ENCODE results near the gene CGB3.
A peak's percentile ranks its signal among the peaks of the same experiment; 100 is the strongest.
"Not testable (repeated sequence)": the region's sequence is repeated elsewhere in the genome, so short reads cannot be mapped to it uniquely, and the experiment has no call there.

The CGB3 gene

DNA sequence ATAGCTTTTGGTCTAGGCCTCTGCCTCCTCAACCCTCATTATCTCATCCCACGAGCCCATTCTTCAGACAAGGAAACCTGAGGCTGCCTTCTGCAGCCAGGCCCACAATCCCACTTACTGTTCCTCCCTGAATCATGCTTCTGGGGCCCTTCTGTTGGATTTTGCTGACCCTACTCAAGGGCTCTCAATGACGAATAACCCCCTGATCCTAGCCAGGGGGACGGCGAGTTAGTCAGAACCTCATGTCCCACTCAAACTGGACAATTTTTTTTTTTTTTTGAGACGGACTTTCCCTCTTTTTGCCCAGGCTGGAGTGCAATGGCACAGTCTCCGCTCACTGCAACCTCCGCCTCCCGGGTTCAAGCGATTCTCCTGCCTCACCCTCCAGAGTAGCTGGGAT is 2.0 kb downstream of the CGB3 start:
- TF ChIP-seq, protein P1, sequence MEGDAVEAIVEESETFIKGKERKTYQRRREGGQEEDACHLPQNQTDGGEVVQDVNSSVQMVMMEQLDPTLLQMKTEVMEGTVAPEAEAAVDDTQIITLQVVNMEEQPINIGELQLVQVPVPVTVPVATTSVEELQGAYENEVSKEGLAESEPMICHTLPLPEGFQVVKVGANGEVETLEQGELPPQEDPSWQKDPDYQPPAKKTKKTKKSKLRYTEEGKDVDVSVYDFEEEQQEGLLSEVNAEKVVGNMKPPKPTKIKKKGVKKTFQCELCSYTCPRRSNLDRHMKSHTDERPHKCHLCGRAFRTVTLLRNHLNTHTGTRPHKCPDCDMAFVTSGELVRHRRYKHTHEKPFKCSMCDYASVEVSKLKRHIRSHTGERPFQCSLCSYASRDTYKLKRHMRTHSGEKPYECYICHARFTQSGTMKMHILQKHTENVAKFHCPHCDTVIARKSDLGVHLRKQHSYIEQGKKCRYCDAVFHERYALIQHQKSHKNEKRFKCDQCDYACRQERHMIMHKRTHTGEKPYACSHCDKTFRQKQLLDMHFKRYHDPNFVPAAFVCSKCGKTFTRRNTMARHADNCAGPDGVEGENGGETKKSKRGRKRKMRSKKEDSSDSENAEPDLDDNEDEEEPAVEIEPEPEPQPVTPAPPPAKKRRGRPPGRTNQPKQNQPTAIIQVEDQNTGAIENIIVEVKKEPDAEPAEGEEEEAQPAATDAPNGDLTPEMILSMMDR (IDR thresholded peaks at IDR 0.05) = no peak

DNA sequence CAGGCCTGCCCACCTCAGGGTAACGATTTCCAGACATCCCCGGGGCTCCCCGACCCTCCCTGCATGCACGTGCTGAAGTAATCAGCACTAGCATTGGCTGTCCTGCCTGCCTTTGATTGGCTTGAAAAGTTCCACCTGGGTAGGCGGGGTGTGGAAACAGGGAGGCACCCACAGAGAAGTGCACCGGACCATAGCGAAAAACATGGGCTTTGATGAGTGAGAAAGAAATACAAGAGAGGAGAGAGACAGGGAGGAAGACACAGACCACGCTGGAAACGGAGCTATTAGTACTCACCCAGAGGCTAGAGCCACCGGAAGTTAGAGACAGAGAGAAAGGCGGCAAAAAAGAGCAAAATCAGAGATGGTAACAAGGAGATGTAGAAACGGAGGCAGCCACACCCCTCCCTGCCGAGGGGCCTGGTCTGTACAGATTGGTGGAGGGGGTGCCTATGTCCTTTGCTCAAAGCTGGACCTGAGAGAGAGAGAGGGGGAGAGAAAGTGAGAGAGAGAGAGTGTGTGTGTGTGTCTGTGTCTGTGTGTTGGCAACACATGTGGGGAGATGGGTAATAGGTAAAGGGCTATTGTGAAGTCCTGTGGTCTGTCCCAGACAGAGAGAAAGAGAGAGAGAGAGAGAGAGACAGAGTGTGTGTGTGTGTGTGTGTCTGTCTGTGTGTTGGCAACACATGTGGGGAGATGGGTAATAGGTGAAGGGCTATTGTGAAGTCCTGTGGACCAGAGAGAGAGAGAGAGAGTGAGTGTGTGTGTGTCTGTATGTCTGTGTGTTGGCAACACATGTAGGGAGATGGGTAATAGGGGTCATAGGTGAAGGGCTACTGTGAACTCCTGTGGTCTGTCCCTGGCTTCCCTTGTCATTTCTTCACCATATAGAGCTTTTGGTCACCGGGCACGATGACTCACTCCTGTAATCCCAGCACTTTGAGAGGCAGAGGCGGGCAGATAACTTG is 2.9 kb downstream of the CGB3 start:
- peaks cover 57% of the 10 kb centered on the region for H3K27me3 ChIP-seq
- peaks cover 1% of the 10 kb centered on the region for H3K36me3 ChIP-seq
- H3K9me3 ChIP-seq = no peaks in the 10 kb centered on the region
- H3K4me3 ChIP-seq (ENCODE audit: low read depth in 1 of 2, low read length in 1 of 2) = no peak overlapping the region
- TF ChIP-seq, protein P1 (IDR thresholded peaks at IDR 0.05) = no peak
- H3K4me1 ChIP-seq (ENCODE audit: control insufficient read depth in 1 of 2, insufficient read depth in 1 of 2, low read depth in 1 of 2, low read length in 1 of 2) = peaks cover 23% of the 10 kb centered on the region in 2 experiments
- H3K27ac ChIP-seq = no peak overlapping the region

More for the DNA sequence above, 2.0 kb downstream of the CGB3 start:
- H3K27me3 ChIP-seq = peaks cover 55% of the 10 kb centered on the region
- no peaks in the 10 kb centered on the region for H3K9me3 ChIP-seq
- H3K36me3 ChIP-seq = no peaks in the 10 kb centered on the region
- no peak overlapping the region for H3K4me3 ChIP-seq (ENCODE audit: low read depth in 1 of 2, low read length in 1 of 2)
- H3K27ac ChIP-seq = no peak overlapping the region
- peaks cover 23% of the 10 kb centered on the region in 2 experiments for H3K4me1 ChIP-seq (ENCODE audit: control insufficient read depth in 1 of 2, insufficient read depth in 1 of 2, low read depth in 1 of 2, low read length in 1 of 2)

DNA sequence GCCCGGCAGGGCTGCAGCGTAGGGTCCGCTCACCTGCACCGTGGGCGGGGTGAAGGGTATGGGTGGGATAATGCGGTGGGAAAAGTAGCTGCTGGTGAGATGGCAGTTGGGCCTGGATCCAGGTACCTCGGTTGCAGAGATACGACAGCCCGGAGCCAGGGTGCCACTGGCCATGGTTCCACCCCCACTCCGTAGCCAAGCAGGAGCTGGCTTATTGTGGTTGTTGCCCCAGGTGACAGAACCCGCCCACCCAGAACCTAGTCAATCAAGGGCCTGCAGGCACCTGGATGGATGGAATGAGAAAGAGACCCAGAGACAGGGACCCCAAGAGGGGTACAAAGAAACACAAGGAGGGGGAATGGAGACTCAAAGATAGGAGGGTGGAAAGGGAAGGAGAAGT is 3.8 kb downstream of the CGB3 start:
- H3K4me1 ChIP-seq (ENCODE audit: control insufficient read depth in 1 of 2, insufficient read depth in 1 of 2, low read depth in 1 of 2, low read length in 1 of 2) = peaks cover 23% of the 10 kb centered on the region in 2 experiments
- H3K4me3 ChIP-seq (ENCODE audit: low read depth in 1 of 2, low read length in 1 of 2) = no peak overlapping the region
- H3K9me3 ChIP-seq = no peaks in the 10 kb centered on the region
- H3K27me3 ChIP-seq = peaks cover 57% of the 10 kb centered on the region
- H3K36me3 ChIP-seq = peaks cover 10% of the 10 kb centered on the region
- TF ChIP-seq, protein P1 (IDR thresholded peaks at IDR 0.05) = no peak
- no peak overlapping the region for H3K27ac ChIP-seq

DNA sequence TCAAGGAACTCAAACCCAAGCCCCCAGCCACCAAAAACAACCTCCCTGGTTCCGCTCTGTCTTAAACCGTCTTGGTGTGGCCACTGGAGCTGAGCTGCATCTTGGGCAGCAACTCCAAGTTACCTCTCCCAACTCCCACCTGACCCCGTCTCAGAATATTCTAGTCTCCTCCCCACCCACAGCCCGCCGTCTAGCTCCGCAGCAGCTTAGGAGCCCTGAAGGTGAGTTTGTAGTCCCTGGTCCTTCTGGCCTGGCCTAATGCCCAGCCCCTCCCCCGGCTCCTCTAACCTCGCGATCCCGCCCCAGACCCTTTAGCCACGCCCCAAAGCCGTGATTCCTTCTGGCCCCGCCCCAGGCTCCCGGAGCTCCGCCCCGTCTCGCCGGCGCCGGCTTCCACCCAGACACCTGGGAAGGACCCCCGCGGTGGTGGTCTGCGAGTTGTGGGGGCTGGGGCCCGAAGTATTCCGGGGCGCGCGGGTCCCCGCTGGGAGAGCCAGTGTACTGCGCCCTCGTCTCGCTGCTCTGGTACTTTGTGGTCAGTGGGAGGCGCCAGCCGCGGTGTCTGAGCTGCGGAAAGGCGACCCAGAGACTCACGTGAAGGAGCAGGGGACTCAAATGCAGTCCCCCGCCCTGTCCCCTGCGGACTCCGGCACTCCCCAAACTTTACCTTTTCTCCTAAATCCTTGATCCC is 4.7 kb downstream of the CGB3 start:
- Histone ChIP-seq H3K27ac (no peak overlapping the region), H3K36me3 (peaks cover 20% of the 10 kb centered on the region), H3K9me3 (no peaks in the 10 kb centered on the region), H3K4me1 (ENCODE audit: control insufficient read depth in 1 of 2, insufficient read depth in 1 of 2, low read depth in 1 of 2, low read length in 1 of 2) (peaks cover 23% of the 10 kb centered on the region in 2 experiments), H3K27me3 (peaks cover 57% of the 10 kb centered on the region), H3K4me3 (ENCODE audit: low read depth in 1 of 2, low read length in 1 of 2) (peak overlapping the region; percentile 23 to 55)
- TF ChIP-seq, protein P1 (IDR thresholded peaks at IDR 0.05) = no peak

DNA sequence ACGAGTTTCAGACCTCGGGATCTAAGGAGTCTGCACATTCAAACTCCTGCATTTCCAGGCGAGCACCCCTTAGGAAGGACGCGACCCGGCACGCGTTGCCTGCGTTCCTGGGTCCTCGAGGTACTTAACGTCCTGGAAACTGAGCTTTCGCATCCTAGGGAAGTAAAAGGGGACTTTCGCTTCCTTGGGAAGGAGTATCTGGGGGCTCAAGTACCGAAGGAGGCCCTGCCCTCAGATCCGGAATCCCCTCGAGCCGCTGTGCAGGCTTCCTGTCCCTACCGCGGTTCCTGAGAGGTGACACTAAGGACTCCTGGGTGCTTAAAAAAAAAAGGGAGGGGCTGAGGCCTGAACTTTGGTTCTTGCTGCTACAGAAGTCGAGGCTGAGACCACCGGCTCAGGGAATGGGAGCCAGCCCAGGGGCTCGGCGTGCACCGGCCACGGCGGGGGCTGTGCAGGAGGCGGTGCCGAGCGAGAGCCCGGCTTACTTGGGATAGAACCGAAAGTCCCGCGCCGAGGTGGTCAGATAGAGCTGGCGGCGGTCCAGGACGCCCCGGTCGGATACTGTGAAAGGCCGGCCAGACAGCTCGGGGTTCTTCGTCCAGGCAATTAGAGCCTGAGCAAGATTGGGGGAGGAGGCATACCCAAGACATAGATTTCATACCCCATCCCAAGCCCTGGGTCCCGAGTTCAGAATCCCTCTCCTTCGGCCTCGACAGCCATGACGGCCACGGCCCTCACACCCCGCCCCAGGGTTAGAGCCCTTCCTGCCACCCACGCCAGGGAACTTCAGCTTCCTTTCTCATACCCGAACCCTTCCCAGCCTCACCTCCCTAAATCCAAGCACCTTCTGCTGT is 5.5 kb downstream of the CGB3 start:
- peaks cover 26% of the 10 kb centered on the region for H3K36me3 ChIP-seq
- H3K4me3 ChIP-seq (ENCODE audit: low read depth in 1 of 2, low read length in 1 of 2) = peak overlapping the region; percentile 23 to 55
- H3K27me3 ChIP-seq = peaks cover 57% of the 10 kb centered on the region
- H3K4me1 ChIP-seq (ENCODE audit: control insufficient read depth in 1 of 2, insufficient read depth in 1 of 2, low read depth in 1 of 2, low read length in 1 of 2) = peaks cover 23% of the 10 kb centered on the region in 2 experiments
- not testable (repeated sequence) for H3K27ac ChIP-seq, H3K9me3 ChIP-seq

Measured in neutrophil (primary cell).